Measurements from ENCODE around the gene PRR36.

PRR36 gene

GRCh38 chr19:7865262-7865911 is 8.8 kb downstream of the PRR36 start:
- no peak for TF ChIP-seq CTCF (conservative IDR thresholded peaks at IDR 0.05; ENCODE audit: low read depth, low read length)
- no peak overlapping the region for H3K4me3 ChIP-seq (ENCODE audit: low read depth, low read length)
- DNase-seq (ENCODE audit: low read depth): no peak

- no peak for DNase-seq (ENCODE audit: low read depth)
- no peak overlapping the region for H3K4me3 ChIP-seq (ENCODE audit: low read depth, low read length)
Observed at GRCh38 chr19:7864690-7865074, 9.5 kb downstream of the PRR36 start.

GRCh38 chr19:7863971-7864689 is 10.1 kb downstream of the PRR36 start:
- no peak overlapping the region for H3K4me3 ChIP-seq (ENCODE audit: low read depth, low read length)
- DNase-seq (ENCODE audit: low read depth): no peak
- TF ChIP-seq CTCF (conservative IDR thresholded peaks at IDR 0.05; ENCODE audit: low read depth, low read length): no peak

More at GRCh38 chr19:7864690-7865074, 9.5 kb downstream of the PRR36 start:
- no peak for TF ChIP-seq CTCF (conservative IDR thresholded peaks at IDR 0.05; ENCODE audit: low read depth, low read length)

GRCh38 chr19:7863157-7863970 is 10.8 kb downstream of the PRR36 start:
- H3K4me3 ChIP-seq (ENCODE audit: low read depth, low read length): no peak overlapping the region
- no peak for DNase-seq (ENCODE audit: low read depth)
- no peak for TF ChIP-seq CTCF (conservative IDR thresholded peaks at IDR 0.05; ENCODE audit: low read depth, low read length)

GRCh38 chr19:7862413-7862951 is 11.7 kb downstream of the PRR36 start:
- no peak for TF ChIP-seq CTCF (conservative IDR thresholded peaks at IDR 0.05; ENCODE audit: low read depth, low read length)
- peak overlapping the region; percentile 41 for H3K4me3 ChIP-seq (ENCODE audit: low read depth, low read length)
- DNase-seq (ENCODE audit: low read depth): peak; percentile 72

- TF ChIP-seq CTCF (conservative IDR thresholded peaks at IDR 0.05; ENCODE audit: low read depth, low read length): peak; percentile 2
- no peak for DNase-seq (ENCODE audit: low read depth)
- H3K4me3 ChIP-seq (ENCODE audit: low read depth, low read length): peak overlapping the region; percentile 41
Observed at GRCh38 chr19:7861619-7862412, 12.4 kb downstream of the PRR36 start.

All from choroid plexus epithelial cell (primary cell).